HepG2 (cell line): ENCODE results near the gene NDUFV1. TPM values are rescaled to one million over a fixed set of nuclear protein-coding genes. Genes with fewer than 3 reads are reported as not detected.

Source experiments
- CBFB ChIP-seq: sonication (generic); formaldehyde crosslinking; IDR thresholded peaks from 2 replicates; pipeline ENCODE4 v1.4.0; 2020; ENCODE audit warnings: missing genetic modification reagents
- FOSL2 ChIP-seq: sonication (generic); formaldehyde crosslinking; IDR thresholded peaks from 2 replicates; pipeline ENCODE4 v1.4.0; 2020; ENCODE audit warnings: missing genetic modification reagents
- GLMP ChIP-seq: sonication (generic); formaldehyde crosslinking; IDR thresholded peaks from 2 replicates; pipeline ENCODE4 v1.9.0; 2021; ENCODE audit warnings: missing genetic modification reagents, mild to moderate bottlenecking, borderline replicate concordance
- PATZ1 ChIP-seq: sonication (generic); formaldehyde crosslinking; IDR thresholded peaks from 2 replicates; pipeline ENCODE4 v1.4.0; 2020; ENCODE audit warnings: missing genetic modification reagents
- SRY ChIP-seq: sonication (generic); formaldehyde crosslinking; IDR thresholded peaks from 2 replicates; pipeline ENCODE4 v1.8.0; 2022; ENCODE audit warnings: mild to moderate bottlenecking, missing genetic modification reagents
- ZFP36 ChIP-seq: fragments of 150-350 bp; IDR thresholded peaks from 2 replicates; pipeline ENCODE4 v1.6.1; 2018; ENCODE audit warnings: borderline replicate concordance, low read length, low read depth; ENCODE audit not compliant: partially characterized antibody
- ZFP82 ChIP-seq: sonication (generic); formaldehyde crosslinking; IDR thresholded peaks from 2 replicates; pipeline ENCODE4 v1.5.1; 2020; ENCODE audit warnings: mild to moderate bottlenecking, missing genetic modification reagents, borderline replicate concordance
- ZNF263 ChIP-seq: sonication (generic); formaldehyde crosslinking; IDR thresholded peaks from 2 replicates; pipeline ENCODE4 v1.4.0; 2020; ENCODE audit warnings: missing genetic modification reagents
- ZNF362 ChIP-seq: sonication (generic); formaldehyde crosslinking; IDR thresholded peaks from 2 replicates; pipeline ENCODE4 v1.4.0; 2020; ENCODE audit warnings: missing genetic modification reagents, mild to moderate bottlenecking, borderline replicate concordance
- ZNF792 ChIP-seq: IDR thresholded peaks from 2 replicates; pipeline ENCODE4 v1.6.1; 2016
- polyA plus RNA-seq, 8 experiments: library from polyadenylated mRNA; depleted of rRNA in 3 of 8; stranded (reverse) in 7 of 8; unstranded in 1 of 8; fragments of >200 nt; fragmentation: Illumina TruSeq in 4 of 8; extraction: Trizol in 4 of 8; gene quantifications; 2 replicates each; pipeline versions ENCODE4 v1.2.1 to v1.2.3, GENCODE V29; 2011 to 2016; ENCODE audit warnings: low read depth in 4 of 8, missing spikeins in 1 of 8, mixed read lengths in 1 of 8; ENCODE audit not compliant: insufficient read depth in 1 of 8
- total RNA-seq, 5 experiments: library from RNA; depleted of rRNA; stranded (reverse); fragments of >200 nt; fragmentation: Illumina TruSeq; extraction: Trizol; gene quantifications; 2 replicates each; pipeline ENCODE4 v1.2.3, GENCODE V29; 2016; ENCODE audit warnings: low read depth in 1 of 5

NDUFV1 gene
- total and polyA plus RNA-seq, 2 of the 13 experiments (the other 11 are each of a cell fraction or from before 2014, with no cell fraction given), result 88.9 to 137 TPM

GRCh38 chr11:67572305-67572704 lies 34.4 kb upstream of the NDUFV1 start (continued):
- TF ChIP-seq PATZ1 (CRISPR knock-in tag), result no peak
- TF ChIP-seq CBFB (CRISPR knock-in tag), result no peak
- no peak for TF ChIP-seq ZNF792 (CRISPR knock-in tag)
- TF ChIP-seq FOSL2, result no peak
- TF ChIP-seq ZNF263 (CRISPR knock-in tag), result no peak
- no peak for TF ChIP-seq ZFP36
- TF ChIP-seq ZFP82 (CRISPR knock-in tag), result no peak
- TF ChIP-seq ZNF362 (CRISPR knock-in tag), result no peak
- no peak for TF ChIP-seq GLMP
- TF ChIP-seq SRY (CRISPR knock-in tag), result no peak
